Measurements from ENCODE around the gene ZNF420. TPM values are rescaled to one million over a fixed set of nuclear protein-coding genes. Genes with fewer than 3 reads are reported as not detected.

ZNF420 gene
- total and polyA plus RNA-seq, 2 of the 13 experiments (the other 11 are each of a cell fraction or from before 2014, with no cell fraction given), result 1.4 to 6.6 TPM

- no peak for TF ChIP-seq ZNF446 (CRISPR knock-in tag; IDR thresholded peaks at IDR 0.05)
- peak; percentile 90; the same call in 1 of the 2 replicates for TF ChIP-seq ZNF337 (CRISPR knock-in tag; IDR thresholded peaks at IDR 0.05; ENCODE audit: borderline replicate concordance, low read depth)
- peak; percentile 51; the same call in 1 of the 2 replicates for TF ChIP-seq ZBTB3 (CRISPR knock-in tag; IDR thresholded peaks at IDR 0.05; ENCODE audit: borderline replicate concordance, low read depth)
- peak; percentile 46; the same call in 1 of the 2 replicates for TF ChIP-seq TAF1 (CRISPR knock-in tag; IDR thresholded peaks at IDR 0.05)
- TF ChIP-seq ZNF782 (CRISPR knock-in tag; IDR thresholded peaks at IDR 0.05; ENCODE audit: borderline replicate concordance), result peak; percentile 56; the same call in 1 of the 2 replicates
- peak; percentile 77 for TF ChIP-seq YY1 (IDR thresholded peaks at IDR 0.05; ENCODE audit: insufficient read depth, insufficient replicate concordance, low read depth, low read length)
- no peak for TF ChIP-seq ZNF773 (CRISPR knock-in tag; IDR thresholded peaks at IDR 0.05; ENCODE audit: borderline replicate concordance)
- peak; percentile 67; the same call in 1 of the 2 replicates for TF ChIP-seq ZBTB42 (CRISPR knock-in tag; IDR thresholded peaks at IDR 0.05)
- TF ChIP-seq RNF2 (conservative IDR thresholded peaks at IDR 0.05; ENCODE audit: low read depth), result peak; percentile 69
- TF ChIP-seq KDM6A (CRISPR knock-in tag; IDR thresholded peaks at IDR 0.05; ENCODE audit: low read depth), result no peak
- peak; percentile 70; the same call in 1 of the 2 replicates for TF ChIP-seq E2F1 (CRISPR knock-in tag; IDR thresholded peaks at IDR 0.05)
- TF ChIP-seq SIN3B (IDR thresholded peaks at IDR 0.05; ENCODE audit: low read length), result no peak
- peak; percentile 28; the same call in 1 of the 2 replicates for TF ChIP-seq GTF3A (CRISPR knock-in tag; conservative IDR thresholded peaks at IDR 0.05)
- peak; percentile 27; the same call in 1 of the 2 replicates for TF ChIP-seq SOX5 (CRISPR knock-in tag; IDR thresholded peaks at IDR 0.05; ENCODE audit: borderline replicate concordance)
- peak; percentile 92 for TF ChIP-seq TFDP1 (CRISPR knock-in tag; IDR thresholded peaks at IDR 0.05; ENCODE audit: borderline replicate concordance)
- no peak for TF ChIP-seq PBX3 (CRISPR knock-in tag; IDR thresholded peaks at IDR 0.05; ENCODE audit: borderline replicate concordance)
- 0 out of 2 replicates have a peak, but pooled peaks have one; percentile 40 for TF ChIP-seq ZNF383 (CRISPR knock-in tag; IDR thresholded peaks at IDR 0.05; ENCODE audit: borderline replicate concordance)
- TF ChIP-seq KDM3A (CRISPR knock-in tag; IDR thresholded peaks at IDR 0.05; ENCODE audit: low read depth), result peak; percentile 90
- TF ChIP-seq KLF15 (CRISPR knock-in tag; IDR thresholded peaks at IDR 0.05; ENCODE audit: borderline replicate concordance), result 0 out of 2 replicates have a peak, but pooled peaks have one; percentile 84
- TF ChIP-seq AKNA (CRISPR knock-in tag; IDR thresholded peaks at IDR 0.05; ENCODE audit: borderline replicate concordance), result 0 out of 2 replicates have a peak, but pooled peaks have one; percentile 22
- no peak for TF ChIP-seq RFX1 (IDR thresholded peaks at IDR 0.05)
Observed at GRCh38 chr19:37077934-37078716, at the start of gene ZNF420 (continued).

All from HepG2 (cell line).